ENCODE data around the gene NPM1.

NPM1 gene

DNA sequence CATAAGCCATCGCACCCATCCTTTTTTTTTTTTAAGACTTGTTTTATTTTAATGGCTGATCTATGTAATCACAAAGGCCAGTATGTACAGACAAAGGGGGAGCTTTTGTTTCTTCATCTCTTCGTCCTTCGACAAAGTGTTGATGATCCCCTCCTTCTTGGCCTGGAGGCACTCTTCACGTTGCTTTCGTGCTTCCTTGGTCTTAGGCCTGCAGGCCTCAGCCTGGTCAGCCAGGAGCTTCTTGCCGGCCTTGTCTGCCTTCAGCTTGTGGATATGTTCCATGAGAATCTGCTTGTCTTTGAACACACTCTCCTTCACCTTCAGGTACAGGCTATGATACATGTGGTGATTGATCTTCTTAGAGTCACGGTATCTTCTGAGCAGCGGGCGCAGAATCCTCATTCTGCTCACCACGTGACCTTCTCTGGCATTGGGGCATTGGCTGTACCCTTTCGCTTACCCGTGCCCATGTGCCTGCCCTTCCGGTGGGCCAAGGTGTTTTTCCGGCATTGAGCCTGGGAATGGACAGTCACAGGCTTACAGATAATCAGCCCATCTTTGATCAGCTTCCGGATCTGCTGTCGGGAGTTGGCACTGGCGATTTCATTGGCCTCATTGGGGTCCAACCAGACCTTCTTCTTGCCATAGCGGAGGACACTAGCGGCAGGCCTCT is 42.6 kb upstream of the NPM1 start:
- H3K23ac ChIP-seq (ENCODE audit: low read length): no peak overlapping the region
- H2AFZ ChIP-seq (ENCODE audit: insufficient read depth, low read length, poor library complexity): no peak overlapping the region
- H3K14ac ChIP-seq (ENCODE audit: low read length): no peak overlapping the region
- no peak overlapping the region for H4K12ac ChIP-seq (ENCODE audit: low read depth, low read length)
- H3K9ac ChIP-seq (ENCODE audit: low read length): no peak overlapping the region
- no CpG with 5 or more reads among the region's 19 CpGs for WGBS (ENCODE audit: extremely low coverage, insufficient coverage, insufficient read length)
- no peak overlapping the region for H2BK5ac ChIP-seq (ENCODE audit: low read depth, low read length, poor library complexity)
- no peak overlapping the region for H2BK120ac ChIP-seq (ENCODE audit: insufficient read depth, low read length, poor library complexity)
- no peaks in the 10 kb centered on the region for H3K4me1 ChIP-seq (ENCODE audit: control insufficient read depth in 1 of 2, insufficient read depth in 2 of 2, low read length in 2 of 2)
- H2BK12ac ChIP-seq (ENCODE audit: low read length): no peak overlapping the region
- H3K79me1 ChIP-seq (ENCODE audit: low read length): no peaks in the 10 kb centered on the region
- no peak overlapping the region for H3K4me3 ChIP-seq (ENCODE audit: low read depth, low read length)
- H3K79me2 ChIP-seq (ENCODE audit: control insufficient read depth, insufficient read depth, low read length, poor library complexity): no peaks in the 10 kb centered on the region
- no peak for DNase-seq
- H3K4me2 ChIP-seq (ENCODE audit: low read length): no peak overlapping the region
- H3K36me3 ChIP-seq (ENCODE audit: control insufficient read depth in 1 of 2, insufficient read depth in 2 of 2, low read length in 2 of 2): no peaks in the 10 kb centered on the region
- H3K27me3 ChIP-seq (ENCODE audit: insufficient read depth, low read length): no peaks in the 10 kb centered on the region
- no peak overlapping the region for H3K18ac ChIP-seq (ENCODE audit: low read length)
- H4K8ac ChIP-seq (ENCODE audit: low read depth, low read length): no peak overlapping the region
- no peak overlapping the region for H3K4ac ChIP-seq (ENCODE audit: low read depth, low read length)
- no peak overlapping the region for H2AK5ac ChIP-seq (ENCODE audit: low read length)
- H3K27ac ChIP-seq (ENCODE audit: low read depth, low read length): no peak overlapping the region
- H4K91ac ChIP-seq (ENCODE audit: low read depth, low read length): no peak overlapping the region
- H3K9me3 ChIP-seq (ENCODE audit: insufficient read depth, low read depth, low read length): no peaks in the 10 kb centered on the region

DNA sequence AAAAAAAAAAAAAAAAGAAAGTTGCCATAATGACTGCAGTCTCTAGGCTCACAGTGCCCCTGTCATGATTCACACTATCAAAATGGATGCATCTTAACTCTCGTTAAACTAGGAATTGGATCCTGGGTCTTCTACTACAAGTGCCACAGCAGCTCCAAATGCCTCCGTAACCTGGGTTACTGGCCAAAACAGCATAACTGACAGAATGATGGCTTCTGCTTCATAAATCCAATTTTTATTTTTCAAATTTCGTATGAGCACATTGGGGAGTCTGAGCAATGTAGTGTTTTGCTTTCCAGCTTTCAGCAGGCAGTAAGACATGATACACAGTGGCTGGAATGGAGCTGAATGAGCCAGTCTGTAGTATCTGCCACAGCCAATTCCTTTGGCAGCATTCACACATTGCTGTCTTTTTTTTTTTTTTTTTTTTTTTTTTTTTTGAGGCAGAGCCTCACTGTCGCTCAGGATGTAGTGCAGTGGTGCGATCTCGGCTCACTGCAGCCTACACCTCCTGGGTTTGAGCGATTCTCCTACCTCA is 36.0 kb upstream of the NPM1 start:
- Histone ChIP-seq H4K91ac (ENCODE audit: low read depth, low read length) (no peak overlapping the region), H2BK120ac (ENCODE audit: insufficient read depth, low read length, poor library complexity) (no peak overlapping the region), H2AK5ac (ENCODE audit: low read length) (no peak overlapping the region), H2AFZ (ENCODE audit: insufficient read depth, low read length, poor library complexity) (no peak overlapping the region), H3K27me3 (ENCODE audit: insufficient read depth, low read length) (no peaks in the 10 kb centered on the region), H2BK12ac (ENCODE audit: low read length) (no peak overlapping the region), H3K23ac (ENCODE audit: low read length) (no peak overlapping the region), H3K14ac (ENCODE audit: low read length) (no peak overlapping the region), H3K79me1 (ENCODE audit: low read length) (no peaks in the 10 kb centered on the region), H3K79me2 (ENCODE audit: control insufficient read depth, insufficient read depth, low read length, poor library complexity) (no peaks in the 10 kb centered on the region), H3K4me3 (ENCODE audit: low read depth, low read length) (no peak overlapping the region), H3K4me1 (ENCODE audit: control insufficient read depth in 1 of 2, insufficient read depth in 2 of 2, low read length in 2 of 2) (no peaks in the 10 kb centered on the region), H3K9me3 (ENCODE audit: insufficient read depth, low read depth, low read length) (no peaks in the 10 kb centered on the region), H4K12ac (ENCODE audit: low read depth, low read length) (no peak overlapping the region), H2BK5ac (ENCODE audit: low read depth, low read length, poor library complexity) (no peak overlapping the region), H3K4ac (ENCODE audit: low read depth, low read length) (no peak overlapping the region), H3K9ac (ENCODE audit: low read length) (no peak overlapping the region), H3K18ac (ENCODE audit: low read length) (no peak overlapping the region), H3K36me3 (ENCODE audit: control insufficient read depth in 1 of 2, insufficient read depth in 2 of 2, low read length in 2 of 2) (no peaks in the 10 kb centered on the region), H3K4me2 (ENCODE audit: low read length) (no peak overlapping the region), H4K8ac (ENCODE audit: low read depth, low read length) (no peak overlapping the region), H3K27ac (ENCODE audit: low read depth, low read length) (no peak overlapping the region)
- WGBS (ENCODE audit: extremely low coverage, insufficient coverage, insufficient read length): no CpG with 5 or more reads among the region's 7 CpGs
- DNase-seq: no peak

DNA sequence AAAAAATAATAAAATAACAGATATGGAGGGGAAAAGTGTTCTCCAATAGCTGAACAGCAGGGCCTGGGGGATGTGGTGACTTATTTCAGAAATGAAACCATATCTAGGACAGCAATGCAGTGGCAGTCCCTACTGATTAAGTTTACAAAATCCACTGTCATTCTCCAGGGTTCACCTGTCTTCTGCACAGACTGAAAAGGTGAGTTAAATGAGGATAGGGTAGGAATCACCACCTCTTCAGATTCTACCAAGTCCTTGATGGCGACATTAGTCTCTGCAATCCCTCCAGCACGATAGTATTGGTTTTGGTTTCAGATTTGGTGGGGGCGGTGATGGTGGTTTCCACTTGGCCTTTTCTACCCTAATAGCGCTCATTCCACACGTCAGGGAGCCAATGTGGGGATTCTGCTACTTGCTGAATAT is 32.3 kb upstream of the NPM1 start:
- Histone ChIP-seq H3K79me1 (ENCODE audit: low read length) (no peaks in the 10 kb centered on the region), H3K9me3 (ENCODE audit: insufficient read depth, low read depth, low read length) (no peaks in the 10 kb centered on the region), H3K14ac (ENCODE audit: low read length) (no peak overlapping the region), H2AFZ (ENCODE audit: insufficient read depth, low read length, poor library complexity) (no peak overlapping the region), H3K36me3 (ENCODE audit: control insufficient read depth in 1 of 2, insufficient read depth in 2 of 2, low read length in 2 of 2) (no peaks in the 10 kb centered on the region), H3K4me3 (ENCODE audit: low read depth, low read length) (no peak overlapping the region), H3K27ac (ENCODE audit: low read depth, low read length) (no peak overlapping the region), H4K12ac (ENCODE audit: low read depth, low read length) (no peak overlapping the region), H2BK120ac (ENCODE audit: insufficient read depth, low read length, poor library complexity) (no peak overlapping the region), H4K91ac (ENCODE audit: low read depth, low read length) (no peak overlapping the region), H3K27me3 (ENCODE audit: insufficient read depth, low read length) (no peaks in the 10 kb centered on the region), H2BK5ac (ENCODE audit: low read depth, low read length, poor library complexity) (no peak overlapping the region), H3K79me2 (ENCODE audit: control insufficient read depth, insufficient read depth, low read length, poor library complexity) (no peaks in the 10 kb centered on the region), H2BK12ac (ENCODE audit: low read length) (no peak overlapping the region), H2AK5ac (ENCODE audit: low read length) (no peak overlapping the region), H3K4ac (ENCODE audit: low read depth, low read length) (no peak overlapping the region), H3K18ac (ENCODE audit: low read length) (no peak overlapping the region), H4K8ac (ENCODE audit: low read depth, low read length) (no peak overlapping the region), H3K4me2 (ENCODE audit: low read length) (no peak overlapping the region), H3K23ac (ENCODE audit: low read length) (no peak overlapping the region), H3K4me1 (ENCODE audit: control insufficient read depth in 1 of 2, insufficient read depth in 2 of 2, low read length in 2 of 2) (no peaks in the 10 kb centered on the region), H3K9ac (ENCODE audit: low read length) (no peak overlapping the region)
- no CpG with 5 or more reads among the region's 5 CpGs for WGBS (ENCODE audit: extremely low coverage, insufficient coverage, insufficient read length)
- no peak for DNase-seq

DNA sequence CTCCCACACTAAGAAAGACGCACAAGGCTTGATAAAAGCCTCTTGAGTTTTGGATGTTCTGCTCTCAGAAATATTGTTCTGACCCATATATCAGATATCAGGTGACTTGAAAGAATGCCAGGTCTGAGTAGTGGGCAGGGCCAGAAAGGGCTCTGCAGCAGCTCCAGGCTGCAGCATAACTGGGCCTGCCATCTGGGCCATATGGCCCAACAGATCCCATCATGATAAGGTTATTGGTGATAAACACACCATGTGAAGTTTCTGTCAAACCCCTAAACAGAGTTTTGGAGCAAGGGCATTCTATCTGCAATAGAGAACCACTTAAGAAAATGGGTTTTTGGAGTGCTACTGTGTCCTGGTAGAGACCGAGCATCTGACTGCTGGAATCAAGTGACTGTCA is 29.8 kb upstream of the NPM1 start:
- Histone ChIP-seq H3K79me2 (ENCODE audit: control insufficient read depth, insufficient read depth, low read length, poor library complexity) (no peaks in the 10 kb centered on the region), H3K4me2 (ENCODE audit: low read length) (no peak overlapping the region), H2AK5ac (ENCODE audit: low read length) (no peak overlapping the region), H3K9ac (ENCODE audit: low read length) (no peak overlapping the region), H3K27ac (ENCODE audit: low read depth, low read length) (no peak overlapping the region), H3K9me3 (ENCODE audit: insufficient read depth, low read depth, low read length) (no peaks in the 10 kb centered on the region), H3K18ac (ENCODE audit: low read length) (no peak overlapping the region), H2BK120ac (ENCODE audit: insufficient read depth, low read length, poor library complexity) (no peak overlapping the region), H3K4ac (ENCODE audit: low read depth, low read length) (no peak overlapping the region), H2BK12ac (ENCODE audit: low read length) (no peak overlapping the region), H3K4me3 (ENCODE audit: low read depth, low read length) (no peak overlapping the region), H3K4me1 (ENCODE audit: control insufficient read depth in 1 of 2, insufficient read depth in 2 of 2, low read length in 2 of 2) (peaks cover 2 to 4% of the 10 kb centered on the region in 2 experiments), H3K23ac (ENCODE audit: low read length) (no peak overlapping the region), H2BK5ac (ENCODE audit: low read depth, low read length, poor library complexity) (no peak overlapping the region), H2AFZ (ENCODE audit: insufficient read depth, low read length, poor library complexity) (no peak overlapping the region), H3K14ac (ENCODE audit: low read length) (no peak overlapping the region), H3K36me3 (ENCODE audit: control insufficient read depth in 1 of 2, insufficient read depth in 2 of 2, low read length in 2 of 2) (no peaks in the 10 kb centered on the region), H3K27me3 (ENCODE audit: insufficient read depth, low read length) (no peaks in the 10 kb centered on the region), H4K91ac (ENCODE audit: low read depth, low read length) (no peak overlapping the region), H3K79me1 (ENCODE audit: low read length) (peaks cover 2% of the 10 kb centered on the region), H4K8ac (ENCODE audit: low read depth, low read length) (no peak overlapping the region), H4K12ac (ENCODE audit: low read depth, low read length) (no peak overlapping the region)
- no CpG with 5 or more reads among the region's 2 CpGs for whole genome bisulfite sequencing (ENCODE audit: extremely low coverage, insufficient coverage, insufficient read length)
- DNase-seq: no peak
